Urinary bladder (tissue), 4 donors: ENCODE measurements around the gene SLC30A2. TPM values are rescaled to one million over a fixed set of nuclear protein-coding genes. Genes with fewer than 3 reads are reported as not detected.

Experiments
- DNase-seq: peaks from one replicate; pipeline ENCODE4 v3.0.0-alpha.2; 2015; ENCODE audit errors: extremely low spot score
- H3K27ac ChIP-seq: one replicate; pipeline ENCODE4 v1.5.1; 2013; ENCODE audit warnings: low read depth, mild to moderate bottlenecking, moderate library complexity
- H3K36me3 ChIP-seq: one replicate; pipeline ENCODE4 v1.6.1; 2013; ENCODE audit warnings: mild to moderate bottlenecking, moderate library complexity; ENCODE audit not compliant: insufficient read depth
- H3K4me1 ChIP-seq: one replicate; pipeline ENCODE4 v1.6.1; 2013; ENCODE audit warnings: mild to moderate bottlenecking, moderate library complexity; ENCODE audit not compliant: insufficient read depth
- H3K4me3 ChIP-seq: one replicate; pipeline ENCODE4 v1.5.1; 2013; ENCODE audit warnings: low read depth, low read length
- WGBS: extraction: QIAGEN DNeasy Blood & Tissue Kit; methylation state at CpG from one replicate; pipeline ENCODE4 v1.1.7; 2013; 5-methylcytosine and 5-hydroxymethylcytosine counted together
- polyA plus RNA-seq: library from polyadenylated mRNA; stranded (reverse); fragments of 200-250 nt; gene quantifications from one replicate; pipeline ENCODE4 v1.2.3, GENCODE V29; 2013
- total RNA-seq: library from RNA; depleted of rRNA; stranded (reverse); fragments of >200 nt; gene quantifications from one replicate; pipeline ENCODE4 v1.2.3, GENCODE V29; 2014
- donor health status: healthy with polysubstance abuse.
- donor health status: healthy.

The SLC30A2 gene
- total and polyA plus RNA-seq, 2 donors: 0.24 to 1.7 TPM

- WGBS: 85% methylated on average over 18 of the region's 18 CpGs
- Histone ChIP-seq H3K4me3 (no peak overlapping the region), H3K27ac (no peak overlapping the region), H3K36me3 (no peaks in the 10 kb centered on the region), H3K4me1 (no peaks in the 10 kb centered on the region)
- DNase-seq: no peak
Measured at GRCh38 chr1:25999041-25999800, 46.7 kb downstream of the SLC30A2 start.

- under 1% methylated on average over 47 of the region's 47 CpGs for WGBS
- peak within 1 kb of the TSS; percentile 81 for H3K27ac ChIP-seq
- H3K4me1 ChIP-seq: no peaks in the 10 kb centered on the region
- DNase-seq: peak; percentile 99
- H3K36me3 ChIP-seq: no peaks in the 10 kb centered on the region
- H3K4me3 ChIP-seq: peak within 1 kb of the TSS; percentile 44
Measured at GRCh38 chr1:25997828-25998761, 47.8 kb downstream of the SLC30A2 start, which contains the start of gene PAFAH2. Gene PAFAH2, minus strand, starts transcription at chr1:25998063. Its CDS starts 7,247 bp downstream, at chr1:25990816.

GRCh38 chr1:25996966-25997827, 48.7 kb downstream of the SLC30A2 start:
- Histone ChIP-seq H3K4me3 (peak overlapping the region; percentile 44), H3K36me3 (no peaks in the 10 kb centered on the region), H3K27ac (peak overlapping the region; percentile 81), H3K4me1 (no peaks in the 10 kb centered on the region)
- no peak for DNase-seq
- WGBS: 3% methylated on average over 13 of the region's 13 CpGs

- no peaks in the 10 kb centered on the region for H3K36me3 ChIP-seq
- no peak overlapping the region for H3K27ac ChIP-seq
- H3K4me1 ChIP-seq: no peaks in the 10 kb centered on the region
- no peak for DNase-seq
- 93% methylated on average over 3 of the region's 3 CpGs for WGBS
- no peak overlapping the region for H3K4me3 ChIP-seq
Measured at GRCh38 chr1:25994402-25995150, 51.3 kb downstream of the SLC30A2 start.

- Histone ChIP-seq H3K27ac (no peak overlapping the region), H3K4me1 (no peaks in the 10 kb centered on the region), H3K36me3 (peaks cover 3% of the 10 kb centered on the region), H3K4me3 (no peak overlapping the region)
- WGBS: 79% methylated on average over 8 of the region's 8 CpGs
- no peak for DNase-seq
Measured at GRCh38 chr1:25993197-25993951, 52.5 kb downstream of the SLC30A2 start.

- Histone ChIP-seq H3K4me1 (no peaks in the 10 kb centered on the region), H3K4me3 (no peak overlapping the region), H3K36me3 (peaks cover 3% of the 10 kb centered on the region), H3K27ac (no peak overlapping the region)
- WGBS: 93% methylated on average over 9 of the region's 9 CpGs
- DNase-seq: no peak
Measured at GRCh38 chr1:25992689-25993171, 53.2 kb downstream of the SLC30A2 start.

- WGBS: 81% methylated on average over 5 of the region's 5 CpGs
- no peak overlapping the region for H3K4me3 ChIP-seq
- no peaks in the 10 kb centered on the region for H3K4me1 ChIP-seq
- no peak overlapping the region for H3K27ac ChIP-seq
- H3K36me3 ChIP-seq: peaks cover 3% of the 10 kb centered on the region
- no peak for DNase-seq
Measured at GRCh38 chr1:25991937-25992688, 53.8 kb downstream of the SLC30A2 start.

GRCh38 chr1:25990702-25991395, 55.1 kb downstream of the SLC30A2 start:
- Histone ChIP-seq H3K36me3 (peaks cover 3% of the 10 kb centered on the region), H3K4me1 (no peaks in the 10 kb centered on the region)
- 72% methylated on average over 15 of the region's 15 CpGs for WGBS

GRCh38 chr1:25990251-25990650, 55.7 kb downstream of the SLC30A2 start:
- Histone ChIP-seq H3K4me1 (no peaks in the 10 kb centered on the region), H3K36me3 (peaks cover 3% of the 10 kb centered on the region), H3K4me3 (no peak overlapping the region), H3K27ac (no peak overlapping the region)
- WGBS: 72% methylated on average over 6 of the region's 6 CpGs
- DNase-seq: no peak

More at GRCh38 chr1:25990702-25991395, 55.1 kb downstream of the SLC30A2 start:
- no peak for DNase-seq
- no peak overlapping the region for H3K27ac ChIP-seq
- H3K4me3 ChIP-seq: no peak overlapping the region

- no peak overlapping the region for H3K4me3 ChIP-seq
- peaks cover 3% of the 10 kb centered on the region for H3K36me3 ChIP-seq
- no peak for DNase-seq
- no peaks in the 10 kb centered on the region for H3K4me1 ChIP-seq
- WGBS: 89% methylated on average over 11 of the region's 11 CpGs
- H3K27ac ChIP-seq: no peak overlapping the region
Measured at GRCh38 chr1:25989440-25990234, 56.3 kb downstream of the SLC30A2 start.
